NCI-H226 (cell line): ENCODE measurements around the gene GABRB3.

Source experiments
- DNase-seq: peaks from one replicate; pipeline ENCODE4 v3.0.0-alpha.2; 2015

GABRB3 gene

GRCh38 chr15:26772154-26773066 is at the start of gene GABRB3:
GABRB3 (minus strand) TSS chr15:26773066.
- no peak for DNase-seq

GRCh38 chr15:26807517-26808427 is 34.9 kb upstream of the GABRB3 start:
- DNase-seq: no peak

GRCh38 chr15:26806574-26806973 is 33.7 kb upstream of the GABRB3 start:
- DNase-seq: no peak

GRCh38 chr15:26806151-26806550 is 33.3 kb upstream of the GABRB3 start:
- DNase-seq: no peak

DNA sequence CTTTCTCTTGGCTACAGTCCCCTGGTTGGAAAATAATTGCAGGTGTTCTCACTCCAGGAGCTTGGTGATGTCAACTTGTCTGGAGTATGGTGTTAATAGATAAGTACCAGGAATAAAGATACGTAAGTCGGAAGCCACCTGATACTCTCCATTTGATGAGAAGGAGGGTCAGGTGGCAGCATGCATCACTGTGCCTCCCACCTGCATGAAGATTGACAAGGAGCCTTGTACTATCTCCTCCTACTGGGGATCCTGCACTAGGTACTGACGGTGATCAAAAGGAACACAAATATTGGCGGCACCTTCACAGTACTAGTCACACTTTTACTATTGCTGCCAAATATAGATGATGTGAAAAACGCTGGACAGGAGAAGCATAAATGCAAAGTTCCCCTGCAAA is 32.6 kb upstream of the GABRB3 start:
- DNase-seq: no peak

DNA sequence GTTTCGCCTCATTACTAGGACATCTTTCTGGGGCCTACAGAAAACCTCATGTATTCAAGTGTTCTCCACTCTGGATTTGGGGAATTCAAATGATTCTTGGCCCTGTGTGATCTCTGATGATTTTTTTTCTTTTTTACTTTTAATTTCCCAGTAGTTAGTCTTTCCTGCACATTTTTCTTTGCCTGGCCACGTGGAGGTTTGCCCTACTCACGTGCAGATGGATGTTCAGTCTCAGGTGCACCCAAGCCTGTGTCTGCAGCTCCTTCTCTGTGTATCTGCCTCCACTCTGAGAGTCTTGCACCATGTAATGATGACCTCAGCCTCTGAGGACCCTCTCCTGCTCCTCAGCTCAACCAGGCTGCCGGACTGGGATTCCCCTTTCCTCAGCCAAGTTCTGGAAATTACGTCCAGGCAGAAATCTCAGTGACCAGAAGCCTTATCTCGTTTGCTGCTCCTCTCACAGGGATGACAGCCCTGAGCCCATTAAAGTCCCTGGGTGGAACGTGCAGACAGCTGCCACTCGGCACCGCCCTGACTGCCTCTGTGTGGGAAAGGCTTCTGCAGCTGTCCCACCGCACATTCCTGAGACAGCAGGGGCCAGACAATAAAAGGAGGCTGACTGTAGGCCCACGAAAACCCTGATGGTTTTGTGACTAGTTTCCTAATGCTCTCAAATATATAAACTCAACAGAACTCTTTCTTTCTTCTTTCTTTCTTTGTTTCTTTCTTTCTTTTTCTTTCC is 31.4 kb upstream of the GABRB3 start:
- no peak for DNase-seq

- DNase-seq: no peak
Observed at GRCh38 chr15:26790118-26790517, 17.3 kb upstream of the GABRB3 start.

DNA sequence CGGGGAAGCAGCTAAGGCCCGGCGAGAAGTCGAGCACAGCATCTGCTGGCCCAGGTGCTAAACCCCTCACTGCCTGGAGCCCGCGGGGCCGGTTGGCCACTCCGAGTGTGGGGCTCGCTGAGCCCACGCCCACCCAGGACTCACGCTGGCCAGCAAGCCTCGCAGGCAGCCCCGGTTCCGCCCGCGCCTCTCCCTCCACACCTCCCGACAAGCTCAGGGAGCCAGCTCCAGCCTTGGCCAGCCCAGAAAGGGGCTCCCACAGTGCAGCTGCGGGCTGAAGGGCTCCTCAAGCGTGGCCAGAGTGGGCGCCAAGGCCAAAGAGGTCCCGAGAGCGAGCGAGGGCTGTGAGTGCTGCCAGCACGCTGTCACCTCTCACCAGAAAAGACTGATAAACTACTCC is 8.9 kb upstream of the GABRB3 start:
- DNase-seq: no peak

DNA sequence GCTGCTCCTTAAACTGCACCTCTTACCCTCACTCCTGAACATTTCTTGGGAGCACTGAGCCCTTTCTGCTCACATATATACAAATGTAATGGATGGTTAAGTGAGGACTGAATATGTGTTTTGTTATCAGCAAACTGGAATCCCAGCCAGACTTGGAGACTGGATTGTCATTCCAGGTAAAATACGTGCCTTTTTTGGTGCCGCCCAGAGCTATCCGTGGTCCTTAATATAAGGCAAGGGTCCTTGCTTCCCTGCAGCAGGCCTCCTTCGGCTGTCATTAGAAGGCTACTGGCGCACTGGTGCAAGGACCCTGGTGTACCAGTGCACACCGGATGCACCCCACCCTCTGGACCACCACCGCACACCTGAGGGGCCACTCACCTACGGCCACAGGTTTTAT is 1.1 kb upstream of the GABRB3 start:
- no peak for DNase-seq

DNA sequence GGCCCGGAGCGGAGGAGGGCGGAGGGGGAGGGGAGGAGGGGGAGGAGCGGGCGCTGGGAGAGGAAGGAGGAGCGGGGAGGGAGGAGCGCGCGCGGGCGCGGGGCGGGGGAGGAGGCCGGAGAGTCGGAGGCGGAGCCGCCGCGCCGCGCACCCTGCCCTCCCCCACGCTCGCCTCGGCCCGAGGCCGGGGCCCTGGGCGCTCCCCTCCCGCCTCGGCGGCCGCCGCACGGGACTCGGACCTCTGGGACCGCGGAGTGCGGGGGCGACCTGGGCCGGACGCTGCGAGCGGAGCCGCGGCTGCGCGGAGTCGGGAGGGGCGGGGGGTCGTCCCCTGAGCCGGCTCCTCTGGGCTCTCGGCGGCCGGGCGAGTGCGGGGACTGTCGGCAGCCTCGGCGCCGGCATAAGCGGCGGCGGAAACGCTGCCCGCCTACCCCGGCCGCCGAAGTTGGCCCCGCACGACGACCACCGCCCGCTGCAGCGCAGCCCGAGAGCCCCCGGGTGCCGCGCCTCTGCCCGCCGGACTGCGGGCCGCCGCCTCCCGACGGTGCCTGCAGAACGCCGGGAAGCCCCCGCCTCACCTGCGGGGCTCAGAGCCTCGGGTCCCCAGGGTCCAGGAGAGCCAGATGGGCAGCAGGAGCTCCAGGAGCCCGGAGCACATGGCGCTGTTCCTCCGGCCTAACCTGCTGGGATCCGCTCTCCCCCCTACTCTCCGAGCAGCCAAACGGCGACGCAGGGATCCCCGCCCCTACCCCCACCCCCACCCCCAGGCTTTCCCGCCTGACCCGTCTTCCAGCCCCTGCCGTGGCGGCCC is 406 bp upstream of the GABRB3 start:
- no peak for DNase-seq

DNA sequence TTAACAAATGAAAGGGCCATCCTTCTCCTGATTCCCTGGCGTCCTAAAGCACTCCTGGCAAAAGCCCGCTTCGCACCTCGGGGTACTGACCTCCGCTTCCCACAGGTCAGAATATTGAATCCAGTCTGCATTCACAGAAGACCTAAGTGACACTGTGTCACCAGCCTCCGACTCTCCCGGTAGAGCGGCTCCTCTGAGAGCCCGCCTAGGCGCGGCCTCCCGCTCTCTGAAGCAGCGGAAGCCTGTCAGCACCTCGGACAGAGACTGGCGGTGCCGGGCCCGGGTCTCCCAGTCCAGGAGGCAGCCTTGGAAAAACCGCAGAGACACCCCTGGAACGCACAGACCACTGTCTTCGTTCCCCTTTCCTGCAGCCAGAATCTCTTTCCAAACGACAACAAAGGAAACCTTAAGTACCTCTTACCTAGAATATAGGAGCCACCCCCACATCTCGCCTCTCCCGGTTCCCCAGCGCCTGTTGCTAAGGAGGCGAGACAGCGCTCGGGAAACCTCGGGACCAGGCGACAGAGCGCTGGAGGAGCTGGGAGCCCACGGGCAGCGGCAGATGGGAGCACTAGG is 1.2 kb downstream of the GABRB3 start:
- no peak for DNase-seq

- DNase-seq: no peak
Observed at GRCh38 chr15:26771168-26771567, 1.7 kb downstream of the GABRB3 start.

DNA sequence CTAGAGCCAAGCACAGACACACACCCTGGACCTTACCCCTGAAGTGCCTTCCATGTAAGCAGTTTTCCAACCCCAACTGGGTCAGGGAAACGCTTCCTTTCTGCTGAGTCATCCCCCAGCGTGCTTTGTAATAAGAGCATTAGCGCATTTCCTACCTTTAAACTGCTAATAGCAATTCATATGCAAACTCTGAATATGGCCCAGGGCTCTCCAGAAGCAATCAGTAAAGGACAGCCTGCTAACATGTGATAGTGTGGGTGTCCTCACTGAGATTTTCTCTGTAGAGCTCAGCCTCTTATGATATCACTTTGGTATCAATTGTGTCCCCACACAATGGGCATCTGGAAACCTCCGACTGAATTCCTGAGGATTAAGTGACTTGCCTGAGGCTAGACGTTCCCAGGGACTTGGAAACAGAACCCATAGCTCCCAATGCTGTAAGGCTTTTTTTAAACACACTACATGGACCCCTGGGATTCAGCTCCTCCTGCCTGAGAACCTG is 5.6 kb downstream of the GABRB3 start:
- DNase-seq: no peak

- DNase-seq: no peak
Observed at GRCh38 chr15:26766262-26766661, 6.6 kb downstream of the GABRB3 start.

DNA sequence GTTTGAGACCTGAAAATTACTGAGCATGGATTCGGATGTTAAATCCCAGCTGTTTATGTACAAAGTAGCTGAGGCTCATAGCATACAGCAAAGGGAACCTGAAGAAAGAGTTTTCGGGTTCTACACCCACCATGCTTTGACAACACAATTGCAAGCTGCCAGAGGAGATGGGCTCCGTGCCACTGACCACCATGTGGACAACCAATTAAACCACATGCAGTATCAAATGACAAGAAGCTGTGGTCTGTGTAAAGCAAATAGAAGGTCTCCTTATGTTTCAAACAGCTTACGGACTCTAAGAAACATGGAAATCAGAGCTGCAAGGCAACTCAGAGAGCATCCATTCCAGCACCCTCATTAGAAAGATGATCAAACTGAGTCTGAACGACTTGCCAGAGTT is 12.9 kb downstream of the GABRB3 start:
- DNase-seq: no peak

DNA sequence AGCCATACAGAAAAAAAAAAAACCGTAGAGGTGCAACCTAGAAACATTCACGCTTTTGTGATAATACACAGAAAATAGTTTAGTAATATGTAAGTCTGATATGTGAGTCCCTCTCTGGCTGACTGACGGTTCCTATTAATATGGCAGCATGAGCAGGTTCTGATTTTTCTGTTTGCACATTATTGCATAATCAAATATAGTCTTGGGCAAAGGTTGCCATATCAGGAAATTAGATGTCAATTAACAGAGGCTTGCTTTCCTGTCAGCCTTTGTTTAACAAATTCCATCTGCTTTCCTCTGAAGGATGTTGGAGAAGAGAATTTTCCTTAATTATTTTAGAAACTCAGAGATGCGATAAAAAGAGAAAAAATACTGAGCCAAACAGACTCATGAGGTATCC is 14.8 kb downstream of the GABRB3 start:
- DNase-seq: no peak

GRCh38 chr15:26757141-26757540 is 15.7 kb downstream of the GABRB3 start:
- no peak for DNase-seq

DNA sequence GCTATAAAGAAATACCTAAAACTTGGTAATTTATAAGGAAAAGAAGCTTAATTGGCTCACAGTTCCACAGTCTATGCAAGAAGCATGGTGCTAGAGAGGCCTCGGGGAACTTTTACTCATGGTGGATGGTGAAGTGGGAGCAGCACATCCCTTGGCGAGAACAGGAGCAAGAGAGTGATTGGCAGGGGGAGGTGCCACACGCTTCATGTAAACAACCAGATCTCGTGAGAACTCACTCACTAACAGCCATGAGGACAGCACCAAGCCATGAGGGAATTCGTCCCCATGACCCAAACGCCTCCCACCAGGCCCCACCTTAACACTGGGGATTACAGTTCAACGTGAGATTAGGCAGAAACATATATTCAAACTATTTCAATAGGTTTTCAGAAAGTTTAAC is 28.0 kb downstream of the GABRB3 start:
- no peak for DNase-seq

GRCh38 chr15:26739791-26740190 is 33.1 kb downstream of the GABRB3 start:
- DNase-seq: no peak

GRCh38 chr15:26738996-26739395 is 33.9 kb downstream of the GABRB3 start:
- no peak for DNase-seq

DNA sequence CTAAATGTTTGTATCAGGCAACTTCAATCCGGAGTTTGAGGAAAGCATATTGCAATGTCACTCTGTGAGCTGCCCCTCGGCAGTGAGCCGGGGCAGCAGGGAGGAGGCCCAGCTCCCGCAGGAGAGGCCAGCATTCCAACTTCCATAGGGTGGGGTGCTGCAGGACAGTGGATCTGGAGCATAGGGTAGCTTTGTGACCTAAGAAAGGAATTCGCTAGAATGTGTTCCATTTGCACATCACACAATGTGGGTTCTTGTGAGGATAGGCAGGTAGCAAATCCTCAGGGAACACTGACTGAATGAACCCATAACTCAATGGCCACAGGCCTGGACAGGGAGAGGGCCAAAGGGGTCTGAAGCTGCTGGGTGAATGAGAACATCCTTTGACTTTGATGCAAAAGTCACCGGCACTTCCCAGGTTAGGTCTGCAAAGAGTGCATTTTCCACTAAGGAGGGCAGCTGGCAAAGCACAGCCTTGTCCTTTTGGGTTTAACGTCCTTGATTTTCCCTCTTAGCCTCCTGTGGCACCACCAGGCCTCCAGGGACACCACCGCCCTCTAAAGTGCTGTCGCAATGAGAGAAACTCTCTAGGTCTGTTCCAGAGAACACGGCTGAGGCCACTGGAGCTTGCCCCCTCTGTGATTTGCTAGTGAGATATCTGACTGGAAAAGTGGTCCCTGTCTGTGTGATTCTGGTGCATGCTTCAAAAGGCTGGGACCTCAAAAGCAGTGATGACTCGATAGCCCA is 36.2 kb downstream of the GABRB3 start:
- DNase-seq: no peak
